GM12878 (cell line): ENCODE results near the gene SCARF2. TPM values are rescaled to one million over a fixed set of nuclear protein-coding genes. Genes with fewer than 3 reads are reported as not detected.

Experiments
- ATAC-seq: fragments of 200-7000 bp; cut with Tn5 transposase; 3 replicates; pipeline ENCODE4 v1.9.1; 2020; ENCODE audit warnings: mild to moderate bottlenecking, moderate library complexity
- BruUV-seq: library from RNA; stranded (reverse); fragments of 400-500 nt; replicated peaks from 2 replicates; lab custom pipeline; 2021; lab: Mats Ljungman, UMichigan
- CTCF ChIA-PET: fragments of 300-600 bp; sonication (Branson Sonifier 250); formaldehyde crosslinking; extraction: SDS; loops from one replicate; lab custom pipeline; 2021; ENCODE audit warnings: inconsistent platforms; lab: Yijun Ruan, JAX
- POLR2A ChIA-PET: fragments of 350-600 bp; formaldehyde crosslinking; extraction: SDS; loops from one replicate; lab custom pipeline; 2021; ENCODE audit warnings: inconsistent platforms; lab: Charles Lee
- RAD21 ChIA-PET: fragments of 300-600 bp; sonication (Branson Sonifier 250); formaldehyde crosslinking; loops from one replicate; lab custom pipeline; 2023; ENCODE audit warnings: antibody characterized with exemption; ENCODE audit not compliant: unreplicated experiment; lab: Charles Lee
- SMC1A ChIA-PET: fragments of 300-600 bp; sonication (Branson Sonifier 250); formaldehyde crosslinking; loops from one replicate; lab custom pipeline; 2023; ENCODE audit not compliant: unreplicated experiment, uncharacterized antibody; lab: Charles Lee
- DNase-seq: peaks from one replicate; pipeline ENCODE4 v3.0.0-alpha.2; 2011; ENCODE audit warnings: low read depth, low spot score
- FAIRE-seq: peaks from 3 replicates; lab custom pipeline; 2011; peaks lifted over from hg19 to GRCh38; lab: Jason Lieb, UNC
- H2AFZ ChIP-seq: 2 replicates; pipeline ENCODE4 v1.6.0; 2011; ENCODE audit warnings: low read depth, low read length, control low read depth; ENCODE audit not compliant: control insufficient read depth
- H3K27ac ChIP-seq: 2 replicates; pipeline ENCODE4 v1.5.1; 2011; ENCODE audit warnings: control low read depth; ENCODE audit not compliant: control insufficient read depth, insufficient read depth
- H3K27me3 ChIP-seq, 2 experiments: replicated peaks in 1 of 2; 2 replicates each; pipeline versions ENCODE4 v1.6.0 to v1.6.1; 2011; ENCODE audit warnings: low read length in 1 of 2; ENCODE audit not compliant: control insufficient read depth in 2 of 2, insufficient read depth in 2 of 2
- H3K36me3 ChIP-seq, 2 experiments: 2 replicates each; pipeline ENCODE4 v1.5.1; 2011; ENCODE audit warnings: low read length in 1 of 2; ENCODE audit not compliant: control insufficient read depth in 2 of 2, insufficient read depth in 2 of 2
- H3K4me1 ChIP-seq: 2 replicates; pipeline ENCODE4 v1.6.1; 2011; ENCODE audit warnings: mild to moderate bottlenecking, low read length, moderate library complexity, mixed read lengths; ENCODE audit not compliant: control insufficient read depth, insufficient read depth
- H3K4me2 ChIP-seq: 2 replicates; pipeline ENCODE4 v1.6.0; 2011; ENCODE audit warnings: control low read depth; ENCODE audit not compliant: control insufficient read depth, insufficient read depth
- H3K4me3 ChIP-seq: fragments of 200-600 bp; sonication (generic); 2 replicates; pipeline ENCODE4 v1.5.1; 2016
- H3K79me2 ChIP-seq: 2 replicates; pipeline ENCODE4 v1.6.0; 2011; ENCODE audit warnings: low read length; ENCODE audit not compliant: control insufficient read depth, insufficient read depth
- H3K9ac ChIP-seq: 2 replicates; pipeline ENCODE4 v1.8.0; 2011; ENCODE audit warnings: low read length, control low read depth, mixed read lengths; ENCODE audit not compliant: control insufficient read depth, insufficient read depth
- H3K9me3 ChIP-seq: replicated peaks from 3 replicates; pipeline ENCODE4 v1.5.1; 2011; ENCODE audit warnings: mild to moderate bottlenecking, low read length; ENCODE audit not compliant: control insufficient read depth, insufficient read depth
- H4K20me1 ChIP-seq: 2 replicates; pipeline ENCODE4 v1.6.0; 2011; ENCODE audit not compliant: control insufficient read depth, insufficient read depth
- BCL3 ChIP-seq: IDR thresholded peaks from 2 replicates; pipeline ENCODE4 v1.6.1; 2011; ENCODE audit warnings: borderline replicate concordance, low read depth, mild to moderate bottlenecking, moderate library complexity, low read length; ENCODE audit not compliant: insufficient read depth, poor library complexity, severe bottlenecking
- BMI1 ChIP-seq: fragments of 450-650 bp; IDR thresholded peaks from 2 replicates; pipeline ENCODE4 v1.6.1; 2016; ENCODE audit warnings: mild to moderate bottlenecking, moderate library complexity, borderline replicate concordance
- CBX5 ChIP-seq: sonication (generic); IDR thresholded peaks from 2 replicates; pipeline ENCODE4 v1.6.1; 2016; ENCODE audit warnings: low read depth, moderate library complexity, mild to moderate bottlenecking, inconsistent platforms
- JUND ChIP-seq: IDR thresholded peaks from 2 replicates; pipeline ENCODE4 v1.6.1; 2012; ENCODE audit warnings: low read depth, mild to moderate bottlenecking, low read length, improper control_type of control experiment, moderate library complexity
- MAX ChIP-seq: IDR thresholded peaks from 2 replicates; pipeline ENCODE4 v1.6.1; 2012; ENCODE audit warnings: low read depth, low read length, improper control_type of control experiment
- MTA2 ChIP-seq: fragments of 450-650 bp; IDR thresholded peaks from 2 replicates; pipeline ENCODE4 v1.6.1; 2016; ENCODE audit warnings: low read depth, mild to moderate bottlenecking, moderate library complexity
- NR2F1 ChIP-seq: fragments of 450-650 bp; conservative IDR thresholded peaks from 2 replicates; pipeline ENCODE4 v1.6.1; 2017; ENCODE audit warnings: mild to moderate bottlenecking
- ZNF24 ChIP-seq: fragments of 450-650 bp; IDR thresholded peaks from 2 replicates; pipeline ENCODE4 v1.6.1; 2017; ENCODE audit warnings: antibody characterized with exemption, mild to moderate bottlenecking
- WGBS: methylation state at CpG from one replicate; pipeline ENCODE4 v1.1.6; 2016; ENCODE audit warnings: low lambda C conversion rate; ENCODE audit not compliant: insufficient replicate concordance, insufficient coverage; ENCODE audit errors: missing lambda C conversion rate; 5-methylcytosine and 5-hydroxymethylcytosine counted together
- in situ Hi-C: fragments of 300-500 bp; cut with MboI; formaldehyde crosslinking; loops from 9 replicates; pipeline ENCODE4 v1.14.3; 2018; ENCODE audit warnings: mixed read lengths
- intact Hi-C: fragments of 100-400 bp; cut with micrococcal nuclease; formaldehyde crosslinking; loops from one replicate; pipeline ENCODE4 v1.14.2; 2022; ENCODE audit not compliant: unreplicated experiment
- polyA plus RNA-seq, 11 experiments: library from polyadenylated mRNA; depleted of rRNA in 4 of 11; unstranded in 6 of 11; stranded (reverse) in 5 of 11; fragments of >200 nt; fragmentation: Nextera tagmentation in 4 of 11; fragmentation: Illumina TruSeq in 1 of 11; extraction: Ambion mirVana in 4 of 11; extraction: Trizol in 1 of 11; gene quantifications; 1 replicate in 1 of 11; 2 replicates in 10 of 11; pipeline versions ENCODE4 v1.2.1 to v1.2.3, GENCODE V29; 2011 to 2016; ENCODE audit warnings: inconsistent platforms in 2 of 11, missing spikeins in 2 of 11, low read depth in 1 of 11
- total RNA-seq, 4 experiments: library from RNA; depleted of rRNA in 3 of 4; stranded (reverse); fragments of >200 nt in 3 of 4; fragmentation: Illumina TruSeq in 1 of 4; extraction: Trizol in 1 of 4; gene quantifications; 2 replicates each; pipeline versions ENCODE4 v1.2.1 to v1.2.3, GENCODE V29; 2013 to 2021

Gene SCARF2
- total and polyA plus RNA-seq, 10 of the 15 experiments (the other 5 are each of a cell fraction or from before 2014, with no cell fraction given): 0.01 to 0.74 (median 0.17) TPM; not detected in 5

- Histone ChIP-seq H3K4me2 (no peak overlapping the region), H3K4me1 (no peaks in the 10 kb centered on the region), H3K27ac (no peak overlapping the region), H2AFZ (no peak overlapping the region), H3K9me3 (no peaks in the 10 kb centered on the region), H3K9ac (no peak overlapping the region), H3K27me3 (no peaks in the 10 kb centered on the region), H4K20me1 (no peaks in the 10 kb centered on the region), H3K4me3 (no peak overlapping the region), H3K36me3 (no peaks in the 10 kb centered on the region), H3K79me2 (no peaks in the 10 kb centered on the region)
- SMC1A ChIA-PET: interaction anchor here (0.6 kb wide), 1 partner anchor 40 kb away, joined by 3 read pairs; no protein-coding TSS in a partner anchor
- in situ Hi-C loops: no loop called here
- FAIRE-seq (no peak), ATAC-seq (no peak), DNase-seq (no peak)
- no TSS peak for BruUV-seq
- POLR2A ChIA-PET: no interaction called here
- RAD21 ChIA-PET: no interaction called here
- no peak for TF ChIP-seq BMI1
- no peak for TF ChIP-seq ZNF24
- no peak for TF ChIP-seq BCL3
- no peak for TF ChIP-seq NR2F1
- TF ChIP-seq CBX5: no peak
- TF ChIP-seq JUND: no peak
- no peak for TF ChIP-seq MTA2
- TF ChIP-seq MAX: no peak
- intact Hi-C loops: no loop called here
- WGBS: 98% methylated on average over 4 of the region's 4 CpGs
- CTCF ChIA-PET: interaction anchor here (0.6 kb wide), 2 partner anchors 301 to 427 kb away, joined by 3 read pairs; no protein-coding TSS in a partner anchor
These were observed 6.7 kb upstream of the SCARF2 start for GRCh38 chr22:20444325-20444724.
